Peyer's patch (tissue), 4 donors: ENCODE results near the gene ZNF555. TPM values are rescaled to one million over a fixed set of nuclear protein-coding genes. Genes with fewer than 3 reads are reported as not detected.
A peak's percentile ranks its signal among the peaks of the same experiment; 100 is the strongest.

Source experiments
- DNase-seq, 3 donors: peaks; one replicate each; pipeline ENCODE4 v3.0.0-alpha.2; 2017 to 2019
- H3K27ac ChIP-seq, 4 donors: fragments of 200-600 bp; sonication (generic); one replicate each; pipeline ENCODE4 v1.5.1; 2016 to 2019
- H3K27me3 ChIP-seq, 2 donors: fragments of 200-600 bp; sonication (generic); one replicate each; pipeline ENCODE4 v1.5.1; 2019
- H3K36me3 ChIP-seq, 3 donors: fragments of 200-600 bp; sonication (generic); one replicate each; pipeline ENCODE4 v1.5.1; 2016 to 2019
- H3K4me1 ChIP-seq, 4 donors: fragments of 200-600 bp; sonication (generic); one replicate each; pipeline ENCODE4 v1.5.1; 2016 to 2019
- H3K4me3 ChIP-seq, 4 donors: fragments of 200-600 bp; sonication (generic); 1 replicate in 3 of 4; 2 replicates in 1 of 4; pipeline ENCODE4 v1.5.1; 2016 to 2019; ENCODE audit warnings: mild to moderate bottlenecking in 1 of 4
- H3K9me3 ChIP-seq, 4 donors: fragments of 200-600 bp; sonication (generic); one replicate each; pipeline ENCODE4 v1.5.1; 2016 to 2019; ENCODE audit warnings: mild to moderate bottlenecking in 1 of 4
- POLR2A ChIP-seq, 2 donors: fragments of 450-650 bp; IDR thresholded peaks; one replicate each; pipeline ENCODE4 v1.5.1; 2017; ENCODE audit warnings: antibody characterized with exemption in 2 of 2, mild to moderate bottlenecking in 2 of 2, moderate library complexity in 2 of 2
- total RNA-seq, 4 donors: library from RNA; depleted of rRNA; stranded (reverse); fragments of >200 nt; gene quantifications; one replicate each; pipeline ENCODE4 v1.1.0, GENCODE V29; 2016
- TF ChIP-seq, protein P1 (sequence below), 6 experiments: fragments of 450-650 bp in 4 of 6; fragments of 200-600 bp in 2 of 6; sonication (generic) in 1 of 6; IDR thresholded peaks; one replicate each; pipeline ENCODE4 v1.5.1; 2017 to 2019; ENCODE audit warnings: antibody characterized with exemption in 6 of 6, mild to moderate bottlenecking in 3 of 6, moderate library complexity in 1 of 6

The ZNF555 gene
- total RNA-seq, 4 donors from 2014 or later, result 4.4 to 5.8 (median 4.4) TPM

DNA sequence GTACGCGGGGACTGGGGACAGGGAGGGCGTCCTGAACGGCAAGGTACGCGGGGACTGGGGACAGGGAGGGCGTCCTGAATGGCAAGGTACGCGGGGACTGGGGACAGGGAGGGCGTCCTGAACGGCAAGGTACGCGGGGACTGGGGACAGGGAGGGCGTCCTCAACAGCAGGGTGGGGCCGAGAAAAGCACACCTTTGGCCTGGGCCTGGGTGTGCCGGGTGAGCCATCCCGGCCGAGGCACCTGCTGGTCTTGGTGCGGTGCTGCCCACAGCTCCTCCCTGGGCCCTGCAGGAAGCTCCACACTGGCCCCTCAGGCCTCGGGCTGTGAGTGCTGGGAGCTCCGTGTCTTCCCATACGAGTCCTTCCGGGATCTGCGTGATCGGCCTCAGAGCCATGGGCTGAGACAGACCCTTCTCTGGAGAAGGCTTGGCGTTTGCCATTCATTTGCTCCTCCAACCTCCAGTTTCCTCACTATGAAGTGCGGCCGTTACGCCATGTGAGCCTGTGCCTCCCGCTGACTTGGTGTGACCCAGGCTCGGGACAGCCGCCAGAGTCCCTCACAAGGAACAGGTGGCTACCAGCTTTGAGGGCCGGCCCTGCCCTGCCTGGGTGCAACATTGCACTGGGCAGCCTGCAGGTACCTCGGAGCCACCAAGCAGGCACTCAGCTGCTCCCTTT lies 29.4 kb upstream of the ZNF555 start:
- Histone ChIP-seq H3K36me3 (peaks cover 0 to 33% (median 0%) of the 10 kb centered on the region in 3 donors), H3K4me1 (peaks cover 0 to 20% (median 2%) of the 10 kb centered on the region in 4 donors), H3K27ac (peak overlapping the region in 3 of 4 donors; percentile 69 to 98 (median 87)), H3K9me3 (no peaks in the 10 kb centered on the region), H3K27me3 (no peaks in the 10 kb centered on the region), H3K4me3 (peak overlapping the region in 2 of 4 donors; percentile 41 to 52)
- peak in 2 of 3 donors; percentile 85 to 88 for DNase-seq
- TF ChIP-seq, protein P1, sequence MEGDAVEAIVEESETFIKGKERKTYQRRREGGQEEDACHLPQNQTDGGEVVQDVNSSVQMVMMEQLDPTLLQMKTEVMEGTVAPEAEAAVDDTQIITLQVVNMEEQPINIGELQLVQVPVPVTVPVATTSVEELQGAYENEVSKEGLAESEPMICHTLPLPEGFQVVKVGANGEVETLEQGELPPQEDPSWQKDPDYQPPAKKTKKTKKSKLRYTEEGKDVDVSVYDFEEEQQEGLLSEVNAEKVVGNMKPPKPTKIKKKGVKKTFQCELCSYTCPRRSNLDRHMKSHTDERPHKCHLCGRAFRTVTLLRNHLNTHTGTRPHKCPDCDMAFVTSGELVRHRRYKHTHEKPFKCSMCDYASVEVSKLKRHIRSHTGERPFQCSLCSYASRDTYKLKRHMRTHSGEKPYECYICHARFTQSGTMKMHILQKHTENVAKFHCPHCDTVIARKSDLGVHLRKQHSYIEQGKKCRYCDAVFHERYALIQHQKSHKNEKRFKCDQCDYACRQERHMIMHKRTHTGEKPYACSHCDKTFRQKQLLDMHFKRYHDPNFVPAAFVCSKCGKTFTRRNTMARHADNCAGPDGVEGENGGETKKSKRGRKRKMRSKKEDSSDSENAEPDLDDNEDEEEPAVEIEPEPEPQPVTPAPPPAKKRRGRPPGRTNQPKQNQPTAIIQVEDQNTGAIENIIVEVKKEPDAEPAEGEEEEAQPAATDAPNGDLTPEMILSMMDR (IDR thresholded peaks at IDR 0.05), result peak in 3 of 6 experiments; percentile 16 to 41 (median 29)
- peak; percentile 70 to 73 for TF ChIP-seq POLR2A (IDR thresholded peaks at IDR 0.05)

DNA sequence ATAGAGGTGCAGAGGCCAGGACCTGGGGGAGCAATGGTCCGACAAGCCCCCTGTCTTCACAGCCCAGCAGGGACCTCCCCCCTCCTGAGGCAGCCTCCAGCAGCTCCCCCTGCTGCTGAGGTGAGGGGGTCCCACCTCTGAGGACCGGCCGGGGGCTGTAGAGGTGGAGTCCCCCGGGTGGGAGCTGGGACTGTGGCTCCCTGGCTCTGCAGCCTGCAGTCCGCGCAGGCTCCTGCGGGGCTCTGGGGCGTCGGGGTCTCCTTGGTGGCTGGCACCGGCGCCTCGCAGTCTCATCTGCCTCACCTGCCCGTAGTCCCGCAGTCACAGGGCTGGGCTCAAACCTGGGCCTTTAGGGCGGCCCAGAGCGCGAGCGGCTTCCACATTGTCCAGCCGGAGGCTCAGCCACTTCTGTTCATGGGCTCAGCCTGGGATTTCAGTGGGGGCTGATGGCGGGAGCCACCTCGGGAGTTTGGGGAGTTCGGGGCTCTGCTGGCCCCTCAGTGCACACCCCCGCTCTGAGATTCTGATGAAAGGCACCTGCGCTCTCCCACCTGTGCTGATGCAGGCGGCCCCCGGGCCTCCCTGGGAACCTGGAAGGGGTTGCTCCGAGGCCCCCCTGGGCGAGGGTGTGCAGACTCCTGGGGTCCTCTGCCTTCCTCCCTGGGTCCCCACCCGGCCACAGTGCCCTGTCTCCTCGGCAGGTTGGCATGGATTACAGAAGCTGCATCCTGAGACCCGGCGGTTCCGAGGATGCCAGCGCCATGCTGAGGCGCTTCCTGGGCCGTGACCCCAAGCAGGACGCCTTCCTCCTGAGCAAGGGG lies 28.7 kb upstream of the ZNF555 start:
- H3K27ac ChIP-seq, result peak overlapping the region in 3 of 4 donors; percentile 69 to 98 (median 87)
- no peaks in the 10 kb centered on the region for H3K27me3 ChIP-seq
- H3K36me3 ChIP-seq, result peaks cover 0 to 26% (median 0%) of the 10 kb centered on the region in 3 donors
- H3K9me3 ChIP-seq, result no peaks in the 10 kb centered on the region
- DNase-seq, result peak in 1 of 3 donors; percentile 36
- H3K4me1 ChIP-seq, result peaks cover 0 to 20% (median 2%) of the 10 kb centered on the region in 4 donors
- peak overlapping the region in 2 of 4 donors; percentile 41 to 52 for H3K4me3 ChIP-seq
- TF ChIP-seq POLR2A (IDR thresholded peaks at IDR 0.05), result no peak
- TF ChIP-seq, protein P1 (IDR thresholded peaks at IDR 0.05), result no peak

DNA sequence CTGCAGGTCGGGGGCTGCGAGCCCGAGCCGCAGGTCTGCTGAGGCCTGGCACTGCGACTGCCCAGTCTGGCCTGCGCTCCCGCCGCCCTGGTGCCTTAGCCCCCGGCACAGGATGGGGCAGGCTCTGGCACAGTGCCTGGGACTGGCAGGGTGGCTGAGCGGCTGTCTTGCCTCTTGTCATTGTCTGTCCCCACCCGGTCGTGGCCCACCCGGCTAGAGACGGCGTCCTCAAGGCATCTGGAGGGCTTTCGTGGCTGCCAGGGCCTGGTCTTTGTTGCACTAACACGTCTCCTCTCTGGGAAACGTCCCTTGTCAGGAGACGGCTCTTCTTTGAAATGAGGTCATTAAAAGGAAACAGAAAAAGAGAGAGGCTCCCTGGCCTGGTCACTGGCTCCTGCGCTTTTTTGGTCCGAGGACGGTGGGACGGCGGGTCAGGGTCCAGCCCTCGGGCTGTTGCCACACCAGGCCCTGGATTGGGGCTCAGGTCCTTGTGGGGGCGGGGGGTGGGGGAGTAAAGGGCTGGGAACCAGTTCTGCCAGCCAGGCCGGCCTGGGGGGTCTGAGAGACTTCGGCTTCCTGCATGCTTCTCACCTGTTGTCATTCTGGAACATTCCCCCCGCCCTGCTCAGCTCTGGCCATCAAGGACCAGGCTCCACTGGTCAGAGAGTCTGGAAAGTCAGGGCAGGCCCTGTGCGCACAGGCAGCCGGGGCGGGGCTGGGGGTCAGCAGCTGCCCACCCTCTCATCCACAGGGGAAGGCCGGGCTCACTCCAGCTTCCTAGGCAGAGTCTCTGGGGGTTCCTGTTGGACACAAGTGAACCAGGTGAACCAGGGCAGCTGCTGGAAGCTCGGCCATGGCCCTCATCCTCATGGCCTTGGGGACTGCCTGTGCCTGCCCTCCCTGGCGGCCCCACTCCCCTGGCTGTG lies 27.8 kb upstream of the ZNF555 start:
- H3K27me3 ChIP-seq, result no peaks in the 10 kb centered on the region
- H3K36me3 ChIP-seq, result peaks cover 0 to 17% (median 0%) of the 10 kb centered on the region in 3 donors
- DNase-seq, result peak in 1 of 3 donors; percentile 45
- TF ChIP-seq, protein P1 (IDR thresholded peaks at IDR 0.05), result no peak
- TF ChIP-seq POLR2A (IDR thresholded peaks at IDR 0.05), result no peak
- no peak overlapping the region for H3K27ac ChIP-seq
- peaks cover 0 to 20% (median 2%) of the 10 kb centered on the region in 4 donors for H3K4me1 ChIP-seq
- no peaks in the 10 kb centered on the region for H3K9me3 ChIP-seq
- no peak overlapping the region for H3K4me3 ChIP-seq

DNA sequence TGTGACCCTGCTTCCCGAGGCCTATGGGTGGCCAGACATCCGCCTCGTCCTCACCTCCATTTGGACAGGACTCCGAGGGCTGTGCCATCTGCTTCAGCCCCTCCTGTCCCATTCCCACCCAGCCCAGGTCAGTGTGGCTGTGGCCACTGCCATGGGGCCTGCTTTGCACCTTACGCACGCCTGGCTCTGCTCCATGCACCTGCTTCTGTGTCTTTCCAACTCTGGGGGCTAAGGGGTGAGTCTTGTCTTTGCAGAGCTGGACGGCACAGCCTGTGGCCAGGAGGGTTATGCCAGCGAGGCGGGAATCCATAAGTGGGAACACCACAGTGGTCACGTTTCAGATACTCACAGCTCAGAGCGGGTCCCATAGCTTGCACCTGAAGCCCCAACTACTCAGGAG lies 26.8 kb upstream of the ZNF555 start:
- Histone ChIP-seq H3K27me3 (no peaks in the 10 kb centered on the region), H3K4me3 (no peak overlapping the region), H3K36me3 (peaks cover 0 to 9% (median 0%) of the 10 kb centered on the region in 3 donors), H3K4me1 (peaks cover 0 to 20% (median 2%) of the 10 kb centered on the region in 4 donors), H3K27ac (no peak overlapping the region), H3K9me3 (no peaks in the 10 kb centered on the region)
- TF ChIP-seq, protein P1 (IDR thresholded peaks at IDR 0.05), result no peak
- TF ChIP-seq POLR2A (IDR thresholded peaks at IDR 0.05), result no peak
- peak in 1 of 3 donors; percentile 36 for DNase-seq

DNA sequence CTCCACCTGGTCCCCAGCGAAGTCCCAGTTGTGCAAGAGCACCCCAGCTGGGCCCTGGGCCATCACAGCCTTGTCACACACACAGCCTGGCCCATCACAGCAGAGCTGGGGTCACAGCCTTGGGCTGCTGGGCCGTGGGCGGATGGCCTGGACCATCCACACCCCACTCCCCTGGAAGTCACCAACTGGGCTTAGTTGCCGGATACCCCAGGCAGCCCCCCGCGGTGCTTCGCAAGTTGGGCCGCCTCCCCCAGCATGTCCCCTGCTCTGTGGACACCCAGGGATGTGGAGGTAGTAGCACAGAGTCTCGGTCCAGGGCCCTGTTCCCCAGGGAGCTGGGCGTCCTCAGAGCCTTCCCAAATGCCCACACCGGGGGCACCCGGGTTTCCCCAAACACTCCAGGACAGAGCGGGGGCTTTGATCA lies 26.1 kb upstream of the ZNF555 start:
- H3K27ac ChIP-seq, result no peak overlapping the region
- H3K9me3 ChIP-seq, result no peaks in the 10 kb centered on the region
- peaks cover 0 to 21% (median 4%) of the 10 kb centered on the region in 4 donors for H3K4me1 ChIP-seq
- no peak for TF ChIP-seq POLR2A (IDR thresholded peaks at IDR 0.05)
- peaks cover 0 to 5% (median 0%) of the 10 kb centered on the region in 3 donors for H3K36me3 ChIP-seq
- DNase-seq, result peak in 1 of 3 donors; percentile 42
- no peak overlapping the region for H3K4me3 ChIP-seq
- H3K27me3 ChIP-seq, result no peaks in the 10 kb centered on the region
